ENCODE data around the gene TXNRD1.

The TXNRD1 gene

DNA sequence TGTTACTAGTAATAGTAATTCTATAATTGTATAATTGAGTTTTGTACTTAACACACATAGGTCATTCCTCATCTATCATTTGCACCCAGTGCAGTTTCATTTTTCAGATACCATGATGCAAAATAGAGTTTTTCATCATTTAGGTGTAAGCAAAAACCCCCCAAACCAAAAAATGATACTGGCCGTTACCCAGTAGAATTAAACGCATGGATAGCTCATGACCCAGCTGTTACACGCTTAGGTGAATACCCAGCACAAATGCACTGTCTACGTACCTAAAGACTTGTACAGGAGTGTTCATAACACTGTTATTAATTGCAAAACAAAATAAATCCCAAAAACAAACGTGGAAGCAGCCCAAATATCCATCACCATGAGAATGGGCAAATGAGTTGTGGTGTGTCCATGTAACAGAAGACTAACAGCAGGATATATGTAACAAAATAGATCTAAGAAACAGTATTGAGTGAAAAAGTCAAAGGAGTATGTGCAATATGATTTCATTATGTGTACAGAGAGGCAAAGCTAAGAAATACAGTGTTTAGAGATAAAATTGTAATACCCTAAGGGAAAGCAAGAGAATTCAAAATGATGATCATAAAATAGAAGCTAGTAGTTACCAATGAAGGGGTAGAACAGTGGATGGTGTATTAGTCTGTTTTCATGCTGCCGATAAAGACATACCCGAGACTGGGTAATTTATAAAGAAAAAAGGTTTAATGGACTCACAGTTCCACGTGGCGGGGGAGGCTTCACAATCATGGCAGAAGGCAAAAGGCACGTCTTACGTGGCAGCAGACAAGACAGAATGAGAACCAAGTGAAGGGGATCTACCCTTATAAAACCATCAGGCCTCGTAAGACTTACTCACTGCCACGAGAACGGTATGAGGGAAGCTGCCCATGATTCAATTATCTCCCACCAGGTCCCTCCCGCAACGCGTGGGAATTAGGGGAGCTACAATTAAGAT is 137.7 kb downstream of the TXNRD1 start:
- no peak for DNase-seq

- DNase-seq = no peak
These were observed 138.7 kb downstream of the TXNRD1 start for GRCh38 chr12:104354167-104354867.

- no peak for DNase-seq
These were observed 139.4 kb downstream of the TXNRD1 start for GRCh38 chr12:104354868-104355570.

DNA sequence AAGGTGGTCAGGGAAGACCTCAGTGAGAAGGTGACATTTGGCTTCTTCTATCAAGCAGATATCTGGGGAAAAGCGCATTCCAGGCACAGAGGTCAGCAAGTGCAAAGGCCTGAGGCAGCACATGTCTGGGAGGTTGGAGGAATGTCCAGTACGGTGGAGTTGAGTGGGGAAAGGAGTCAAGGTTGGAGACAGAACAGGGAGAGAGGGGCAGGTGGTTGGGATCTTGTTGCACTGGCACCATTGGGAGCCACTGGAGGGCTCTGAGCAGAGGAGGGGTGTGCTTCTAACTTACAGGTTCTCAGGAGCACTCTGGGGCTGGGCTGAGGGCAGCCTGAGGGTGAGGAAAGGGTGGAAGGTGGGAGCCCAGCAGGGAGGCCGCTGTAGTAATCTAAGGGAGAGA is 140.1 kb downstream of the TXNRD1 start:
- no peak for DNase-seq

DNA sequence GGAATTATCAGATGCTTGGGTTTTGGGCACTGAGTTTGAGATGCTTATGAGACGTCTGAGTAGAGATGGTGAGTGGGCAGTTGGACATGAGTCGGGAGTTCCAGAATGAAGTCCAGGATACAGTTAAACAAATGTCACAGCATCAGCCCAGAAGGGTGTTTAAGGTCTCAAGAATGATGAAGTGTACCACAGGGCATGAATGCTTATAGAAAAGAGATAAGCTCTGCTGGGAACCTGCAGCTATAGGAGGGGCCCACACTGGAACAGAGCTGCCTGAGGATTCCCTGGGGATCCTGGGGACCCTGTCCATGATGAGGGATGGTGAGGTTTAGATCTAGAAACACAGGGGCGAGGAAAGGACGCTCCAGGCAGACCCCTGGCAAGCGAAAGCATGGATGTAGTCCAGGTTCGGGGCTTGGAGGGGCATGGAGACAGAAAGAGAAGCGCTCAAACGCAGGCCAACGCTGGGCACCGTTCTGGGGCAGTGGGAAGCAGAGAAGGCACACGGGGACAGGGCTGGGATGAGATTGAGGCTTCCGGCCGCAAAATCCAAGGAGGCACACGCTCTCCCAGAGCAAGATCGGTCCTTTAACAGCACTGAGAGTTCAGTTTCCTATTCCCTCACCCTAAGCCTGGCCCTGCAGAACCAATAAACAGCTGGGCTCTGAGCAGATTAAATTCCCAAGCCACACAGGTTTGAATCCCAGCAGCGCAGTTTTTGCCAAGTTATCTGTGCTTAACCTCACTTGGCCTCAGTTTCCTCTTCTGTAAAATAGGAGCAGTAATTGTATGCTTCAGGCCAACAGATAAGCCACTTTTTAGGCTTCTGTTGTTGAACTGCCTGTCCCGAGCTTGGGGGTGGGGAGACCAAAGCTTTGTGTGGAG is 140.9 kb downstream of the TXNRD1 start:
- no peak for DNase-seq

GRCh38 chr12:104357421-104357952 is 141.9 kb downstream of the TXNRD1 start:
- DNase-seq = no peak

- DNase-seq = no peak
These were observed 142.9 kb downstream of the TXNRD1 start for GRCh38 chr12:104358353-104359003.

DNA sequence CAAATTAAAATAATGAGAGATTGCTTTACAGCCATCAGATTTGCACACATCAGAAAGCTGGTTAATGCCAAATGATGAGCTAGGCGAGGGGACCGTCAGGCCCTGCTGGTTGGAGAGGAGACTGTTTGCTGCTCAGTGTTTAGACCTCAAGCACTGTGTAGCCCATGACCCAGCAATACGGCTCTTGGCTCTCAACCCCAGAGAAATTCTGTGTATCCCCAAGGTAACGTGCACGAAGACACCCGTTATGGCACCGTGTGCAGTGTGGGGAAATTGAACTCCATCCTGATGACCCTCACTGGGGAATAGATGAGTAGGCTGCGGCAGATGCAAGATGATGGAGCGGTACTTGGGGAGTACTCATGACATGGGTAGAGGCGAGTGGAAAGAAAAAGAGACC is 143.6 kb downstream of the TXNRD1 start:
- no peak for DNase-seq

DNA sequence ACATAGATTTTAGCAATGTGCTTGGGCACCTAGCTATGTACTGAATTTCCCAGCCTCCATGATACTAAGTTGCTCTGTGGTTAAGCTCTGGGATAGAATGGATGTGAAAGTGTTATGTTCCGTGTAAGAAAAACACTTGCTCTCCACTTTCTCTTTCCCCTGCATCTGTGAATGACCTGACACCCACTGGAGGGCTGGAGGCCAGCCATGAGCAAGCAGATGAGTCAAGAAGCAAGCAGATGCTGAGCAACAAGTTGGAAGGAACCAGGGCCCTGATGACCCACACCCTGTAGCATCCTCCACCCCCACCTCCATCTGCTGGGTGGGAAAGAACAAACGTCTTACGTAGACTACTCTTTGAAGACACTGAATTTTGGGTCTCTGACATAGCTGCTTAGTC is 144.6 kb downstream of the TXNRD1 start:
- DNase-seq = no peak

GRCh38 chr12:104360983-104361707 is 145.6 kb downstream of the TXNRD1 start:
- DNase-seq = no peak

GRCh38 chr12:104365921-104366410 is 150.4 kb downstream of the TXNRD1 start:
- DNase-seq = no peak

DNA sequence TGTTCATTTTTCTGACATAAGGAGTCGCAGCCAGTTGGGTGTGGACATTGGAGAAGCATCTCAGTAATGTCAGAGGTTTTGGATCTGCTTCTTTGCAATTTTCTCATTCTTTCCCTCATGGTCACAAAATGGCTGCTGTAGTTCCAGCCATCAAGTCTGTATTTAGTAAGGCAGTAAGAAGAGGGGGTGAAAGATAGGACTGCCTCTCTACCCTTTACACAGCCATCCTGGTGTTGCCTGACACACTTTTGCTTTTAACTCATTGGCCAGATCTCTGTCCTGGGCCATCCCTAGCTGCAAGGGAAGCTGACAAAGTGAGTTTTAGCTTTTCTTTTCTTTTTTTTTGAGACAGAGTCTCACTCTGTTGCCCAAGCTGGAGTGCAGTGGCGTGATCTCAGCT is 154.1 kb downstream of the TXNRD1 start:
- no peak for DNase-seq

DNA sequence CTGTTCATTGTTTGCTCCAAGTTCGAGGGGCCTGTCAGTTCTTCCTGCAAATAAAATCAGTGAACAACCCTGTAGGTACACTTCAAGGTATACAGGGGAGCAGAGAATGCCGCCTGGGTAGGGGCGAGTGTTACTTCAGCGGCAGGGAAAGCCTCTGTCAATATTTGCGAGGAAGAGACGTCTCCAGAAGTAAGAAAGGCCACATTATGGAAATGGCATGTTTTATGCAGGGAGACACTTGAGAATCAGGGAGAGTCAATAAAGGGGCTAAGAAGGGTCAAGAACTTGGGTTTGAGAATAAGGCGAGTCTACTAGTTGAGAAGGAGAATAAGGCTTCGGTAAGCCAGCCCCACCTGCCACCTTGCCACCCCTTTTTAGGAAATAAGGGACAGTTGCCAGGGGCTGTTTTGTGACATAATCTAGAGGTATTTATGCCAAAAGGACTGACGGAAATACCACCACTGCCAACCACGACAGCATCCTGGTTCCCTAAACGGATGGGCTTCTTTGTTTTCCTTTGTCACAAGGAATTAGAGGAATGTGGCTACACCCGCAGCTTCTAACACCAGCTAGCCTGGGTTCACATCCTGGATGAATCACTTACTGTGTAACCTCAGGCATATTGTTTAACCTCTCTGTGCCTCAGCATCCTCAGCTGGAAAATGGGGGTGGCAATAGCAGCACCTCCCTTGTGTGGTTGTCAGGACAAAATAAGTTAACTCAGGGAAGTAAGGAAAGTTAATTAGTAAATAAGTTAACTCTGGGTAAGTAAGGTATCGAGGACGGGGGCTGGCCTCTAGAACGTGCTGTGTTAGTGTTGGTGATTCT is 155.7 kb downstream of the TXNRD1 start:
- DNase-seq = no peak

- no peak for DNase-seq
These were observed 156.6 kb downstream of the TXNRD1 start for GRCh38 chr12:104372061-104372720.

- DNase-seq = no peak
These were observed 157.2 kb downstream of the TXNRD1 start for GRCh38 chr12:104372721-104373335.

DNA sequence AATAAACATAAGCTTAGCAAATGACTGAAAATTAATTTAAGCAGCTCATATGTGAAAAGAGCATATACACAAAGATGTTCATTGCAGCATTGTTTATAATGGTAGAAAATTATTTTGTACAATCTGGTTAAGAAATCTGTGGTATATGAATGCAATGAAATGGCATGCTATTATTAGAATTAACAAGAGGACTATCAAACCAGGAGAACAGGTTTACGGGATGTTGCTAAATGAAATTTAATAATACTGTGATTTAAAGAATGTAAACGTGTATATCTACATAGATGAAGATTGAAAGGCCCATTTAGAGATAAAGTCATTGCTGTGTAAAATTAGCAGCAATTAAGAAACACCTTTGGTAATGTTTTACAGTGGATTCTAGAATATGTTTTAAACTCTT is 158.5 kb downstream of the TXNRD1 start:
- no peak for DNase-seq

- no peak for DNase-seq
These were observed 159.2 kb downstream of the TXNRD1 start for GRCh38 chr12:104374806-104375205.

GRCh38 chr12:104375775-104376174 is 160.2 kb downstream of the TXNRD1 start:
- DNase-seq = no peak

Measured in right forelimb (tissue), 1 donor.